GM21529 (cell line): ENCODE data around the gene LMBR1.
"Not testable (repeated sequence)": the region's sequence is repeated elsewhere in the genome, so short reads cannot be mapped to it uniquely, and the experiment has no call there.

Experiments
- ATAC-seq: cut with Tn5 transposase; IDR thresholded peaks from one replicate; pipeline ENCODE4 v1.9.1; 2021; ENCODE audit not compliant: unreplicated experiment

LMBR1 gene

GRCh38 chr7:156701787-156702186 lies 191.2 kb downstream of the LMBR1 start:
- not testable (repeated sequence) for ATAC-seq

- not testable (repeated sequence) for ATAC-seq
Measured at GRCh38 chr7:156698512-156698911, 194.5 kb downstream of the LMBR1 start.

GRCh38 chr7:156697283-156697682 lies 195.7 kb downstream of the LMBR1 start:
- ATAC-seq, result not testable (repeated sequence)

- no peak for ATAC-seq
Measured at GRCh38 chr7:156693627-156694026, 199.4 kb downstream of the LMBR1 start.

- no peak for ATAC-seq
Measured at GRCh38 chr7:156692849-156693248, 200.1 kb downstream of the LMBR1 start.

GRCh38 chr7:156691764-156692163 lies 201.2 kb downstream of the LMBR1 start:
- no peak for ATAC-seq

- ATAC-seq, result no peak
Measured at GRCh38 chr7:156684661-156685060, 208.3 kb downstream of the LMBR1 start.

GRCh38 chr7:156684251-156684650 lies 208.7 kb downstream of the LMBR1 start:
- ATAC-seq, result no peak

- no peak for ATAC-seq
Measured at GRCh38 chr7:156682928-156683327, 210.1 kb downstream of the LMBR1 start.

GRCh38 chr7:156680281-156680680 lies 212.7 kb downstream of the LMBR1 start:
- ATAC-seq, result no peak

GRCh38 chr7:156677374-156678054 lies 215.5 kb downstream of the LMBR1 start:
- no peak for ATAC-seq

- ATAC-seq, result no peak
Measured at GRCh38 chr7:156676263-156676662, 216.7 kb downstream of the LMBR1 start.

- no peak for ATAC-seq
Measured at GRCh38 chr7:156675721-156676120, 217.3 kb downstream of the LMBR1 start.

GRCh38 chr7:156673902-156674301 lies 219.1 kb downstream of the LMBR1 start:
- ATAC-seq, result no peak

- no peak for ATAC-seq
Measured at GRCh38 chr7:156673454-156673853, 219.5 kb downstream of the LMBR1 start.

- ATAC-seq, result no peak
Measured at GRCh38 chr7:156669035-156669828, 223.8 kb downstream of the LMBR1 start.

GRCh38 chr7:156668130-156668741 lies 224.7 kb downstream of the LMBR1 start:
- no peak for ATAC-seq

- no peak for ATAC-seq
Measured at GRCh38 chr7:156667110-156667426, 225.9 kb downstream of the LMBR1 start.

- no peak for ATAC-seq
Measured at GRCh38 chr7:156666368-156667109, 226.4 kb downstream of the LMBR1 start.

GRCh38 chr7:156665101-156665500 lies 227.9 kb downstream of the LMBR1 start:
- ATAC-seq, result no peak

GRCh38 chr7:156662277-156662676 lies 230.7 kb downstream of the LMBR1 start:
- ATAC-seq, result no peak
